Keratinocyte (primary cell): ENCODE results near the gene MNAT1.

Experiments
- CTCF ChIP-seq, 3 experiments: IDR thresholded peaks in 1 of 3; conservative IDR thresholded peaks in 1 of 3; optimal IDR thresholded peaks in 1 of 3; 2 replicates in 2 of 3; 3 replicates in 1 of 3; pipeline versions ENCODE3 to v1.5.1; 2011; ENCODE audit warnings: low read length in 3 of 3, mild to moderate bottlenecking in 3 of 3, moderate library complexity in 2 of 3, control low read depth in 1 of 3, inconsistent platforms in 1 of 3; ENCODE audit not compliant: insufficient read depth in 2 of 3; ENCODE audit errors: extremely low read depth in 1 of 3
- EZH2 ChIP-seq: IDR thresholded peaks from one replicate; pipeline ENCODE4 v1.6.1; 2012; ENCODE audit warnings: inconsistent platforms, mild to moderate bottlenecking, low read length, moderate library complexity

- TF ChIP-seq CTCF (optimal IDR thresholded peaks at IDR 0.05 in 1 of 3, IDR thresholded peaks at IDR 0.05 in 1 of 3, conservative IDR thresholded peaks at IDR 0.05 in 1 of 3; ENCODE audit: extremely low read depth in 1 of 3, insufficient read depth in 2 of 3, low read length in 3 of 3) (no peak), EZH2 (no peak)
Measured at GRCh38 chr14:60935319-60935718, 200.8 kb downstream of the MNAT1 start.
